ENCODE results near the gene PLCB1.

Gene PLCB1

GRCh38 chr20:8700756-8701155, 568.7 kb downstream of the PLCB1 start:
- Histone ChIP-seq H4K20me1 (ENCODE audit: insufficient read depth, low read length, poor library complexity, severe bottlenecking) (no peaks in the 10 kb centered on the region), H3K9me3 (ENCODE audit: insufficient read depth, low read depth, low read length) (no peaks in the 10 kb centered on the region), H3K4me2 (ENCODE audit: low read depth, low read length, poor library complexity, severe bottlenecking) (no peak overlapping the region), H3K4me1 (ENCODE audit: insufficient read depth, low read length, poor library complexity, severe bottlenecking) (no peaks in the 10 kb centered on the region), H3K4me3 (ENCODE audit: low read length, poor library complexity, severe bottlenecking) (no peak overlapping the region), H3K79me2 (ENCODE audit: insufficient read depth, low read length) (no peaks in the 10 kb centered on the region), H3K36me3 (ENCODE audit: insufficient read depth, low read length) (0 out of 2 replicates have a peak, but pooled peaks cover 4% of the 10 kb centered on the region), H3K9ac (ENCODE audit: low read depth, low read length, poor library complexity, severe bottlenecking) (no peak overlapping the region), H2AFZ (ENCODE audit: low read length) (no peak overlapping the region), H3K27me3 (ENCODE audit: insufficient read depth, low read length, poor library complexity, severe bottlenecking) (no peaks in the 10 kb centered on the region), H3K9me2 (replicated peaks; ENCODE audit: low read depth, low read length) (no peaks in the 10 kb centered on the region), H3F3A (ENCODE audit: low read depth) (no peaks in the 10 kb centered on the region)
- TF ChIP-seq EZH2phosphoT487 (IDR thresholded peaks at IDR 0.05; ENCODE audit: borderline replicate concordance) (no peak), CTCF (conservative IDR thresholded peaks at IDR 0.05; ENCODE audit: low read length) (no peak)

GRCh38 chr20:8706961-8707700, 575.1 kb downstream of the PLCB1 start:
- Histone ChIP-seq H3K36me3 (ENCODE audit: insufficient read depth, low read length) (peaks cover 6% of the 10 kb centered on the region; the same call in 1 of the 2 replicates), H3K9me3 (ENCODE audit: insufficient read depth, low read depth, low read length) (no peaks in the 10 kb centered on the region), H3K4me2 (ENCODE audit: low read depth, low read length, poor library complexity, severe bottlenecking) (no peak overlapping the region), H3K27me3 (ENCODE audit: insufficient read depth, low read length, poor library complexity, severe bottlenecking) (no peaks in the 10 kb centered on the region), H3K79me2 (ENCODE audit: insufficient read depth, low read length) (no peaks in the 10 kb centered on the region), H4K20me1 (ENCODE audit: insufficient read depth, low read length, poor library complexity, severe bottlenecking) (no peaks in the 10 kb centered on the region), H3K4me3 (ENCODE audit: low read length, poor library complexity, severe bottlenecking) (no peak overlapping the region), H2AFZ (ENCODE audit: low read length) (no peak overlapping the region), H3K9ac (ENCODE audit: low read depth, low read length, poor library complexity, severe bottlenecking) (no peak overlapping the region), H3K9me2 (replicated peaks; ENCODE audit: low read depth, low read length) (no peaks in the 10 kb centered on the region), H3K4me1 (ENCODE audit: insufficient read depth, low read length, poor library complexity, severe bottlenecking) (no peaks in the 10 kb centered on the region), H3F3A (ENCODE audit: low read depth) (no peaks in the 10 kb centered on the region)
- TF ChIP-seq EZH2phosphoT487 (IDR thresholded peaks at IDR 0.05; ENCODE audit: borderline replicate concordance) (no peak), CTCF (conservative IDR thresholded peaks at IDR 0.05; ENCODE audit: low read length) (no peak)

- Histone ChIP-seq H3K9me2 (replicated peaks; ENCODE audit: low read depth, low read length) (no peaks in the 10 kb centered on the region), H2AFZ (ENCODE audit: low read length) (no peak overlapping the region), H4K20me1 (ENCODE audit: insufficient read depth, low read length, poor library complexity, severe bottlenecking) (no peaks in the 10 kb centered on the region), H3K4me3 (ENCODE audit: low read length, poor library complexity, severe bottlenecking) (no peak overlapping the region), H3K79me2 (ENCODE audit: insufficient read depth, low read length) (no peaks in the 10 kb centered on the region), H3K4me2 (ENCODE audit: low read depth, low read length, poor library complexity, severe bottlenecking) (no peak overlapping the region), H3K36me3 (ENCODE audit: insufficient read depth, low read length) (peaks cover 6% of the 10 kb centered on the region; the same call in 1 of the 2 replicates), H3K9me3 (ENCODE audit: insufficient read depth, low read depth, low read length) (no peaks in the 10 kb centered on the region), H3K9ac (ENCODE audit: low read depth, low read length, poor library complexity, severe bottlenecking) (no peak overlapping the region), H3K4me1 (ENCODE audit: insufficient read depth, low read length, poor library complexity, severe bottlenecking) (no peaks in the 10 kb centered on the region), H3F3A (ENCODE audit: low read depth) (no peaks in the 10 kb centered on the region), H3K27me3 (ENCODE audit: insufficient read depth, low read length, poor library complexity, severe bottlenecking) (no peaks in the 10 kb centered on the region)
- TF ChIP-seq EZH2phosphoT487 (IDR thresholded peaks at IDR 0.05; ENCODE audit: borderline replicate concordance): no peak
- no peak for TF ChIP-seq CTCF (conservative IDR thresholded peaks at IDR 0.05; ENCODE audit: low read length)
These were observed 577.6 kb downstream of the PLCB1 start for GRCh38 chr20:8709627-8710026.
